ENCODE measurements around the gene USP15. TPM values are rescaled to one million over a fixed set of nuclear protein-coding genes. Genes with fewer than 3 reads are reported as not detected.

USP15 gene
- total RNA-seq, 3 donors from 2014 or later, result 62.5 to 78.3 (median 64.3) TPM

DNA sequence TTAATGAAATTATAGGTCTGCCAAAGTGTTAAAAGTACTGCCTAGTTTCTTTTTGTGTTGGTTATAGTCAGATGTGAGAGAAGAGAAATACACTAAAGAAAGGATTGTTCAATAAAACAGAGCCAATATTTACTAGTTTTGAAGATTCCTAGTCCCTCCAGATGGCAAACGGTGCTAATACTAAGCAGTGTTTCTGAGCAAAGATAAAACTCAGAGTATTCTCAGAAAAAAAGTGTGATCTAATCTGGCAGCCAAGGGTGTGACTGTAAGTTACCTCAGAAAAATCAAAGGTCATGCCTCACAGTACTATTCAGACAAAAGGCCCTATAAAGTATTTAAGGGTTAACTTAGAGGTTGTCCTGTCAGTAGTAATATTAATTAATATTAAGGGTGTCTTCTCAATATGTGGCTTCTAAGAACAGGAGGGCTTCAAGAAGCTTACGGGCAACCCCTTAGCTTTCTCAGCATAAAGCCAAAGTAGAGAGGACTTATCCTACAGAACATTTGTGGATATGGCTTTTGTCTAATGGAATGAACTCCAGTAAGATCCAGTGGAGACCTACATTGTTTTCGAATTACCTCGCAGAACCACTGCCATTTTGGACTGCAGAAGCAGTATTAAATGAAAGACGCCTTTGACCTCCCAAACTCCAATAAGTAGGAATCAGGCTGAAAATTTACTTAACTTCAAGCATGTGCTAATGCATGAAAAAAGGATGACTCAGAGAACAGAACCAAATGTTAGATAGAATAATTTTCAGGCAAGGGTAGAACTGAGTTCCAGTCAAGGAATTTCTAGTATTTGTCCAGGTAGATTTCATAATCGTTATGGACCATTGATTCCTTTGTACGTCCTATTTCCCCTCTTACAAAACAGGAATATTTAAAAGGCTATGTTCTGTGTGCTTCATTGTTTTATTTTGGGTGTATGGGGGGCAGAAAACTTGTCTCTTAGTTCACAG lies 46.6 kb downstream of the USP15 start:
- TF ChIP-seq, protein P1, sequence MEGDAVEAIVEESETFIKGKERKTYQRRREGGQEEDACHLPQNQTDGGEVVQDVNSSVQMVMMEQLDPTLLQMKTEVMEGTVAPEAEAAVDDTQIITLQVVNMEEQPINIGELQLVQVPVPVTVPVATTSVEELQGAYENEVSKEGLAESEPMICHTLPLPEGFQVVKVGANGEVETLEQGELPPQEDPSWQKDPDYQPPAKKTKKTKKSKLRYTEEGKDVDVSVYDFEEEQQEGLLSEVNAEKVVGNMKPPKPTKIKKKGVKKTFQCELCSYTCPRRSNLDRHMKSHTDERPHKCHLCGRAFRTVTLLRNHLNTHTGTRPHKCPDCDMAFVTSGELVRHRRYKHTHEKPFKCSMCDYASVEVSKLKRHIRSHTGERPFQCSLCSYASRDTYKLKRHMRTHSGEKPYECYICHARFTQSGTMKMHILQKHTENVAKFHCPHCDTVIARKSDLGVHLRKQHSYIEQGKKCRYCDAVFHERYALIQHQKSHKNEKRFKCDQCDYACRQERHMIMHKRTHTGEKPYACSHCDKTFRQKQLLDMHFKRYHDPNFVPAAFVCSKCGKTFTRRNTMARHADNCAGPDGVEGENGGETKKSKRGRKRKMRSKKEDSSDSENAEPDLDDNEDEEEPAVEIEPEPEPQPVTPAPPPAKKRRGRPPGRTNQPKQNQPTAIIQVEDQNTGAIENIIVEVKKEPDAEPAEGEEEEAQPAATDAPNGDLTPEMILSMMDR (IDR thresholded peaks at IDR 0.05), result no peak
- Histone ChIP-seq H3K36me3 (ENCODE audit: low read depth) (no peaks in the 10 kb centered on the region), H3K4me3 (no peak overlapping the region), H3K4me1 (ENCODE audit: low read depth) (no peaks in the 10 kb centered on the region), H3K9me3 (no peaks in the 10 kb centered on the region)
- DNase-seq, result no peak
- intact Hi-C loops (cut with DNase I, micrococcal nuclease), result no loop called here
- no peak for ATAC-seq

GRCh38 chr12:62308201-62308600 lies 48.0 kb downstream of the USP15 start:
- intact Hi-C loops (cut with DNase I, micrococcal nuclease), result no loop called here
- no peak for DNase-seq

GRCh38 chr12:62313727-62314380 lies 53.6 kb downstream of the USP15 start:
- ATAC-seq (no peak), DNase-seq (no peak)
- no peaks in the 10 kb centered on the region for H3K36me3 ChIP-seq (ENCODE audit: low read depth)
- H3K4me3 ChIP-seq, result no peak overlapping the region
- intact Hi-C loops (cut with DNase I, micrococcal nuclease), result no loop called here
- TF ChIP-seq, protein P1 (IDR thresholded peaks at IDR 0.05), result no peak
- H3K9me3 ChIP-seq, result no peaks in the 10 kb centered on the region
- no peaks in the 10 kb centered on the region for H3K4me1 ChIP-seq (ENCODE audit: low read depth)

More at GRCh38 chr12:62308201-62308600, 48.0 kb downstream of the USP15 start:
- no peak for ATAC-seq
- H3K9me3 ChIP-seq, result no peaks in the 10 kb centered on the region
- H3K4me1 ChIP-seq (ENCODE audit: low read depth), result no peaks in the 10 kb centered on the region
- TF ChIP-seq, protein P1 (IDR thresholded peaks at IDR 0.05), result no peak
- H3K36me3 ChIP-seq (ENCODE audit: low read depth), result no peaks in the 10 kb centered on the region
- H3K4me3 ChIP-seq, result no peak overlapping the region

DNA sequence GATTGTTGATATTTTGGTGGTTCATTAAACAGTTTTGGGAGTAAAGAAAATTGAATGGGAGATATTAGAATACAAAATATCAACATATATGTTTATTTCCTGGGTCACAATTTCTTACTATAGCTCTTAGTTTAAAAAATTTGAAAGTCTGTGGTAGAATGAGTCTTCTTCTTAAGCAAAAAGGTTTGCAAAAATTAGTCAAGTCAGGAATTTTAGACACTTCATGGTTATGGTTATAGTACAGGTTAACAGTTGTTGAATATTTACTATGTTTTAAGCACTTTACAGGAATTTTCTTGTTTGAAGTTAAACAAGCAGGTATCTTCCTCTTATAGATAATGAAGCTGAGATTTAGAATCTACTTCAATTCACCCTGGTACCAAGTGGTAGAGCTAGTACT lies 56.8 kb downstream of the USP15 start:
- TF ChIP-seq, protein P1 (IDR thresholded peaks at IDR 0.05), result no peak
- intact Hi-C loops (cut with DNase I, micrococcal nuclease), result no loop called here
- no peak overlapping the region for H3K4me3 ChIP-seq

DNA sequence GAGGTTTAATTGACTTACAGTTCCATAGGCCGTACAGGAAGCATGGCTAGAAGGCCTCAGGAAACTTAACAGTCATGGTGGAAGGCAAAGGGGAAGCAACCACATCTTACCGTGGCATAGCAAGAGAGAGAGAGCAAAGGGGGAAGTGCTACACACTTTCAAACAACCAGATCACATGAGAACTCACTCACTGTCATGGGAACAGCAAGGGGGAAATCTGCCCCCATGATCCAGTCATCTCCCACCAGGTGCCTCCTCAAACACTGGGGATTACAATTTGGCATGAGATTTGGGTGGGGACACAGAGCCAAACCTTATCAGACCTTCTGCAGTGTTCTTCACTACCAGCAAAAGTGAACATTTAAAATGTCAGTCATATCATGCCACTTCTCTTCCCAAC lies 58.9 kb downstream of the USP15 start:
- ATAC-seq (no peak), DNase-seq (no peak)
- H3K4me3 ChIP-seq, result no peak overlapping the region
- intact Hi-C loops (cut with DNase I, micrococcal nuclease), result no loop called here
- TF ChIP-seq, protein P1 (IDR thresholded peaks at IDR 0.05), result no peak
- H3K4me1 ChIP-seq (ENCODE audit: low read depth), result no peaks in the 10 kb centered on the region
- H3K36me3 ChIP-seq (ENCODE audit: low read depth), result no peaks in the 10 kb centered on the region
- no peaks in the 10 kb centered on the region for H3K9me3 ChIP-seq

More for the DNA sequence above, 56.8 kb downstream of the USP15 start:
- Histone ChIP-seq H3K9me3 (no peaks in the 10 kb centered on the region), H3K4me1 (ENCODE audit: low read depth) (no peaks in the 10 kb centered on the region), H3K36me3 (ENCODE audit: low read depth) (no peaks in the 10 kb centered on the region)
- DNase-seq (no peak), ATAC-seq (no peak)

Measured in mucosa of descending colon (tissue), 3 donors.